Uterus (tissue), 2 donors: ENCODE results near the gene CD247.

Source experiments
- CTCF ChIP-seq, 4 experiments: fragments of 200-600 bp in 2 of 4; fragments of 450-650 bp in 2 of 4; sonication (generic) in 2 of 4; IDR thresholded peaks; one replicate each; pipeline ENCODE4 v1.5.1; 2016 to 2019; ENCODE audit warnings: antibody characterized with exemption in 4 of 4, mild to moderate bottlenecking in 2 of 4, moderate library complexity in 1 of 4
- POLR2A ChIP-seq, 2 donors: fragments of 450-650 bp; IDR thresholded peaks; one replicate each; pipeline ENCODE4 v1.6.1; 2016; ENCODE audit warnings: antibody characterized with exemption in 2 of 2, mild to moderate bottlenecking in 1 of 2, moderate library complexity in 1 of 2

DNA sequence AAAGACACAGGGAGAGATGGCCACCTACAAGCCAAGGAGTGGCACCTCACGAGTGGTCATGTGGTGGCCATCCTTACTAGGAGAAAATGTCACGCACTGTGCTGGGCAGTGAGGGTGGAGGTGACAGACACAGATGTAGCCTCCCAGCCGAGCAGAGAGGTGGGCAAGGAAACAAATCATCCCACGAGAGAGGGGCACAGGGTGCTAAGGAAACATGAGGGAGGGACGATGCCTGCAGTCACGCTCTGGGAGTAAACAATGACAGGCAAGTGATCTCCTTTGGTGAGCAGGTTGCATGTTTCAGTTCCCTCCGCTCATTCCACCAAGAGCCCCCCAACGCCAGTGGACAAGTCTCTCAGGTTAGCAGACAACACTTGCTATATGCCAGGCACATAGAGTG, 65.8 kb downstream of the CD247 start:
- no peak for TF ChIP-seq CTCF (IDR thresholded peaks at IDR 0.05)
- TF ChIP-seq POLR2A (IDR thresholded peaks at IDR 0.05), result no peak
